ENCODE results near the gene DBNL. TPM values are rescaled to one million over a fixed set of nuclear protein-coding genes. Genes with fewer than 3 reads are reported as not detected.

Gene DBNL
- total RNA-seq, 8 experiments from 2014 or later: 37.3 to 99.0 (median 70.9) TPM

DNA sequence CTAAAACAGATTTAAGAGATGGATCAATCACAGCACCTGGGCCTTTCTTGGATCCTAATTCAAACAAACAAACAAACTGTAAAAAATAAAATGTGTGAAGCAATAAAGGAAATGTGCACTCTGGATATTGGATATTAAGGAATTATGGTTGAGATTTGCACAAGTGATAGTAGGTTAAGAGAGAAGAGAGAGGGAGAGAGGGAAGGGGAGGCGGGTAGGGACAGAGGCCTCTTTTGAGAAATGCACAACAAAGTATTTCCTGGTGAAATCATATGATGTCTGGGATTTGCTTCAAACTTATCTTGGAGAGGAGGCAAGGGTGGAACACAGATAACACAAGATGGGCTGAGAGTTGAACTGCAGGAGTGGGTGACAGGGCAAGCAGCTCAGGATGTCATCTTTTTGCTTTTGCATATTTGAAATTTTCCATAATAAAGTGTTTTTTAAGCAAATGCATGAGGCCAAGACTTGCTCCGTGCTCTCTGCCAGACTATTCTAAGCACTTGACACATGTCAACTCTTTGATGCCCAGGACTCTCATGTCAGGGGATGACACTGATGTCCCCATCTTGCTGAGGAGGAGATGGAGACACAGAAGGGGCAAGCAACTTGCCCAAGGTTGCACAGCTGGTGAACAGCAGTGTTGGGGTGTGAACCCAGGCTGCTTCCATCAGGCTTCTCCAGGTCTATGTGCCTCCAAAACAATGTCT is 50.5 kb downstream of the DBNL start:
- Histone ChIP-seq H3K4me3 (no peak overlapping the region), H3K4me1 (replicated peaks in 1 of 2) (no peaks in the 10 kb centered on the region), H3K27ac (no peak overlapping the region)
- ATAC-seq (replicated peaks in 6 of 8): peak in 1 of 8 experiments; percentile 72
- 0 to 80% (median 40%) methylated on average over 1 to 2 of the region's 2 CpGs; no CpG with 5 or more reads in 3 of the 10 experiments for WGBS, 10 experiments
- in situ Hi-C loops (cut with MboI; ENCODE audit: low pct_unique_long_range_greater_than_20kb in 2 of 9, low sequenced_read_pairs in 9 of 9, unreplicated experiment in 9 of 9): no loop called here

DNA sequence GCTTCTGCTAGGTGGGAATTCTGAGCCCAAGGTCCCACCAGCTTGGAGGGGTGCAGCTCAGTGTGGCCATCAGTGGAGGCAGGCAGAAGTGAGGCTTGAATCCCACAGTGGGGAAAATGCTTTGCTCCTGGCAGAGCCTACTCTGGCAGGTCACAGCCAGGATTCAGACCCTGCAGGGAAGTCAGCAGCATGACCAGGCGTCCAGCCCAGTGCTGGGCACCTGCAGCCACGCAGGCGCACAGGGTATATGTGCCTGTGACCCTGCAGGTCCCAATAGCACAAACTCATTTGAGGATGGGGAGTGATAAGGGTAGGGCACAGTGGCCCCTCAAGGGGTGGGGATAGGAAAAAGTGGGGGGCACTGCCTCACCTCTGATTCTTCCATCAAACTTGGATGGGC is 51.3 kb downstream of the DBNL start:
- no CpG with 5 or more reads among the region's 3 CpGs for WGBS, 10 experiments
- Histone ChIP-seq H3K4me3 (no peak overlapping the region), H3K27ac (no peak overlapping the region), H3K4me1 (replicated peaks in 1 of 2) (peaks cover 3 to 4% of the 10 kb centered on the region in 2 donors)
- ATAC-seq (replicated peaks in 6 of 8): no peak
- in situ Hi-C loops (cut with MboI; ENCODE audit: low pct_unique_long_range_greater_than_20kb in 2 of 9, low sequenced_read_pairs in 9 of 9, unreplicated experiment in 9 of 9): no loop called here

DNA sequence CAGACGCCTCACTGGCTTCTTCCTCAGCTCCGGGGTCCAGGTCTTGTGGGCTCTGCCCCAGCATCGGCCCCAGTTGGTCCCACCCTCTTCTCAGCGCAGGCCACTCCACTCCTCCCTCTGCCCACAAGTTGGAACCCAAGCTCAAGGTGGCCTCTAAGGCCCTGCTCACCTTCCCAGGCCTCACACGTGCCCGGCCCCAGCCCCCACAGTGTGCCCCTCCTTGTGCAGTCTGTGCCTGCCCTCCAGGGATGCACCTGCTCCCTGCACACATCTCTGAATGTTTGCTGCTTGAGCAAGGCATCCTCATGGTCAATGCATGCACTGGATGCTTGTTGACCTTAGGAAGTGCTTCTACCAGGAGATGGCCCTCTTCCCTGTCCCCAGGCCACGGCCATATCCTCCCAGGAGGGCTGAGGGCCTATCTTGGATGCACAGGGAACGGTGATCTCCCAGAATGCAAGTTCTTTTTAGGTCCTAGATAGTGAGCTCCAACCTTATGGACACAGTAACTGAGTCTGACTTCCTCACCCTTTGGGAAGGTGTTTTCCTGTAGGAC is 51.9 kb downstream of the DBNL start:
- in situ Hi-C loops (cut with MboI; ENCODE audit: low pct_unique_long_range_greater_than_20kb in 2 of 9, low sequenced_read_pairs in 9 of 9, unreplicated experiment in 9 of 9): no loop called here
- no peak overlapping the region for H3K27ac ChIP-seq
- 0 to 80% (median 79%) methylated on average over 1 to 4 of the region's 8 CpGs; no CpG with 5 or more reads in 5 of the 10 experiments for WGBS, 10 experiments

DNA sequence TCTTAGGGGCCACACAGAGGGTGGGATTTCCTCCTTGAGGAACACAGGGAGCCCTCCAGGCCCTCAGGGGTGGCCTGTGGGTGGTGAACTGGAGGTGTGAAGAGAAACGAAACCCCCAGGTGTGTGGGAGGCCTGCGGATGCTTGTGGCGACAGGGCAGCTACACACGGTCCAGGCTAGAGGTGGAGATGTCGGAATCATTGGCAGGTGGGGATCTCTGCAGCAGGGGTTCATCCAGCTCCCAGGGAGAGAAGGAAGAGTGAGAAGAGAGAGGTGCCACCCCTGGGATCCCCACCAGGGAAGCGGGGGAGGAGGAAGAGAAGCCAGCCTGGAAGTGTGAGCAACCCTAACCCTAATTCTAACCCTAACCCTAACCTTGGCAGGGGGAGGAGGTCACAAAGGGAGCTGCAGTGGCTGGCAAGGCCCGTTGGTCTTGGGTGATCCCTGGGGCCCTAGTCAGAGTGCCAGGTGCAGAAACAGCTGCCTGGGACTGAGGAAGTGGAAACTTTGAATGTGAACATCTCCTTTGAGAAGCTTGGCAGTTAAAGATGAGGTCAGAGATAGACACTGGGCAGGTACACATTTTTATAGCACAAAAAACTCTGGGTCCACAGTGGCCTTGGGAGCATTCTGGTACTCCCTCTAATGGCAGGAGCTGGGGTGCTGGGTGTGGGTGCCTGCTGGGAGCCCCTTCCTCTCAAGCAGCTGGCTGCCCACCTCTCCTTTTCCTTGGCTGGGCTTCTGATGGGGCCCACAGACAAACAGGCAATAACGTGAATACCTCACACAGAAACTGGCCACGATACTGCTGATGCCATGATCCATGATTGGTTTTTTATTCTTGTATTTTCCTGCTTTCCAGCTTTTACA is 52.8 kb downstream of the DBNL start:
- H3K4me1 ChIP-seq (replicated peaks in 1 of 2): peaks cover 4% of the 10 kb centered on the region in 2 donors
- ATAC-seq (replicated peaks in 6 of 8): no peak
- in situ Hi-C loops (cut with MboI; ENCODE audit: low pct_unique_long_range_greater_than_20kb in 2 of 9, low sequenced_read_pairs in 9 of 9, unreplicated experiment in 9 of 9): no loop called here
- WGBS, 10 experiments: 58 to 100% (median 82%) methylated on average over 1 to 6 of the region's 9 CpGs; no CpG with 5 or more reads in 1 of the 10 experiments
- no peak overlapping the region for H3K4me3 ChIP-seq
- H3K27ac ChIP-seq: no peak overlapping the region

More for the DNA sequence above, 51.9 kb downstream of the DBNL start:
- ATAC-seq (replicated peaks in 6 of 8): peak in 1 of 8 experiments; percentile 7
- Histone ChIP-seq H3K4me3 (no peak overlapping the region), H3K4me1 (replicated peaks in 1 of 2) (peaks cover 4% of the 10 kb centered on the region in 2 donors)

DNA sequence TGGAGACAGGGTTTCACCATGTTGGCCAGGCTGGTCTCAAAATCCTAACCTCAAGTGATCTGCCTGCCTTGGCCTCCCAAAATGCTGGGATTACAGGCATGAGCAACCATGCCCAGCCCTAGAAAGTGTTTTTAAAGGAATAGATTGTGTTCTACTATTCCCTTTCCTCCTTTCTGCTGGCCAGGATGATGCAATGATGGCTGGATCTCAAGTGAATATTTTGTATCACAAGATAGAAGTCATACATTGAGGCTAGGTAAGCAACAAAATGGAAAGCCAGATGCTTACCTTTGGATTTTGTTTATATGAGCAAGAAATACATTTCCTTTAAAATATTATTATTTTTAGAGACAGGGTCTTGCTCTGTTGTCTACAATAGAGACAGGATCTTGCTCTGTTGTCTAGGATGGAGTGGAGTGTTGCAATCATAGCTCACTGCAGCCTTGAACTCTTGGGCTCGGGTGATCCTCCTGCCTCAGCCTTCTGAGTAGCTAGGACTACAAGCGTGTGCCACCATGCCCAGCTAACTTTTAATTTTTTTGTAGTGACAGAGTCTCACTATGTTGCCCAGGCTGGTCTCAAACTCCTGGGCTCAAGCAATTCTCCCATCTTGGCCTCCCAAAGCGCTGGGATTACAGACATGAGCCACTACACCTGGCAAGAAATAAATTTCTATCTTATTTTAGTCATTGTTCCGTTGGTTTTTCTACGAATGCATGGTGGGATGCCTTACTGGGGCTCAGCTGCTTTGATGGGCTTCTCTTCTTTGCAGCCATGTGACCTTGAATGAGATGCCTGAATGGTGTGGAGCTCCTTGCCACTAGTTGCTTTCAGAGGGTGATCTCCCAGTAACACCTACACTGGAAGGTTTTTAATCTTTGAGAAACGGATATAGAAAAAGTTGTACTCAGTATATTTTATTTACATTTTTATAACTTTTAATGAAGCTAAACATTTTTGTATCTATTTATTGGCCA is 53.9 kb downstream of the DBNL start:
- H3K4me1 ChIP-seq (replicated peaks in 1 of 2): peaks cover 4% of the 10 kb centered on the region in 2 donors
- H3K4me3 ChIP-seq: no peak overlapping the region
- WGBS, 10 experiments: 79 to 100% (median 88%) methylated on average over 1 to 6 of the region's 6 CpGs; no CpG with 5 or more reads in 2 of the 10 experiments
- in situ Hi-C loops (cut with MboI; ENCODE audit: low pct_unique_long_range_greater_than_20kb in 2 of 9, low sequenced_read_pairs in 9 of 9, unreplicated experiment in 9 of 9): no loop called here
- no peak overlapping the region for H3K27ac ChIP-seq
- ATAC-seq (replicated peaks in 6 of 8): no peak

DNA sequence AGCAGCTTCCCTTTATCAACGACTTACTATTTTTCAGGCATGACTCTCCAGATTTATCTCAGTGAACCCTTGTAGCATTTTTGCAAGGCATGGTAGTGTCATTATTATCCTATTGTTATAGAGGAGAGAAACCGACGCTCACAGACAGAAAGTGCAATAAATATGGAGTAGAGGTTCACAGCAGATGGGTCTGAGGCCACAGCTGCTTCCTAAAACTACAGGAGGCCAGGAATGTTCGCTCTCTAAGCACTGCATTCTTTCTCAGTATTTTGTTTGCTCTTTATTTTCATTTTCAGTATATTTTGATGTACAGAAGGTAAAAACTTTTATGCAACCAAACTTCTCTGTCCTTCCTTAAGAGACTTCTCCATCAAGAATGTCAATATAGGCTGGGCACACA is 55.2 kb downstream of the DBNL start:
- H3K27ac ChIP-seq: no peak overlapping the region

DNA sequence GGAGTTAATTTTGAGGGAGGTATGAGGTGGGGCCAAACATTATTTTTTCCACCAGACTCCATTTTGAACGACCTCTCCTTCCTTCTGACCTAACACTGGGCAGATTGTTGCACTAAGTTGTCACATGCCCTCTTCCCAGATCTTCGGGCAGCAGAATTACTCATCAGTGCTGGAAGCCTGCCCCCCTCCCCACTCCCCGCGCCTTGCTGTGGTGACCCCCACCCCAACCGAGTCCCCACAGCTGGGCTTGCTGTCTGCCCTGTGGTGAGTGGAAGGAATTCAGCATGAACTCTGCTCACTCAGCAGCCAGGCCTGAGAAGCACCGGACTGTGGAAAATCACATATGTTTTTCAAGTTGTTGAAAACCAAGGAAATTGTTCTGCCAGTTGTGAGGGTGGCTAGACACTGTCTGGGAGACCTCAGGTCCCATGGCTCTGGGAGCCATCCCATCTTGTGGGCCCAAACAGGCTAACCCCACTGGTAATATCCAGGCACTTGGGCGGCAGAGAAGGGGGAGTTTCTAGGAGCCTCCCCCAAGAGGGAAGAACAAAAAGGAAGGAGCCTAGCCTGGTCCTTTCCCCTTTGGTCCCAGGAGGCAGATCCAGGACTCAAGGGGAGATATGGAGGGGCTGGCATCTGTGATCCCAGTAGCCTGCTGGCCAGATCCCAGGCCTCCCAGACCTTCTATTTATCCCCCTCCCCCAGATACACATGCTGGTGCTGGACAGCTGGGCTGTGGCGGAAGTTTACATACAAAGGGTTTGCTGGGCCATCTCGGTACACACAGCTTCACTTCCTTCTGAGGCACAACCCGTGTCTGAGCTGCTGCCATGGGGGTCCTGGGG is 56.2 kb downstream of the DBNL start:
- no peak overlapping the region for H3K4me3 ChIP-seq
- no peak overlapping the region for H3K27ac ChIP-seq
- H3K4me1 ChIP-seq (replicated peaks in 1 of 2): peaks cover 12 to 17% of the 10 kb centered on the region in 2 donors
- in situ Hi-C loops (cut with MboI; ENCODE audit: low pct_unique_long_range_greater_than_20kb in 2 of 9, low sequenced_read_pairs in 9 of 9, unreplicated experiment in 9 of 9): no loop called here
- peak in 7 of 8 experiments; percentile 5 to 56 (median 42) for ATAC-seq (replicated peaks in 6 of 8)
- 8 to 64% (median 30%) methylated on average over 1 to 4 of the region's 10 CpGs; no CpG with 5 or more reads in 6 of the 10 experiments for WGBS, 10 experiments

More for the DNA sequence above, 55.2 kb downstream of the DBNL start:
- in situ Hi-C loops (cut with MboI; ENCODE audit: low pct_unique_long_range_greater_than_20kb in 2 of 9, low sequenced_read_pairs in 9 of 9, unreplicated experiment in 9 of 9): no loop called here
- ATAC-seq (replicated peaks in 6 of 8): no peak
- WGBS, 10 experiments: 38 to 100% (median 62%) methylated on average over 1 to 4 of the region's 4 CpGs; no CpG with 5 or more reads in 1 of the 10 experiments
- peaks cover 4 to 7% of the 10 kb centered on the region in 2 donors for H3K4me1 ChIP-seq (replicated peaks in 1 of 2)
- H3K4me3 ChIP-seq: no peak overlapping the region

DNA sequence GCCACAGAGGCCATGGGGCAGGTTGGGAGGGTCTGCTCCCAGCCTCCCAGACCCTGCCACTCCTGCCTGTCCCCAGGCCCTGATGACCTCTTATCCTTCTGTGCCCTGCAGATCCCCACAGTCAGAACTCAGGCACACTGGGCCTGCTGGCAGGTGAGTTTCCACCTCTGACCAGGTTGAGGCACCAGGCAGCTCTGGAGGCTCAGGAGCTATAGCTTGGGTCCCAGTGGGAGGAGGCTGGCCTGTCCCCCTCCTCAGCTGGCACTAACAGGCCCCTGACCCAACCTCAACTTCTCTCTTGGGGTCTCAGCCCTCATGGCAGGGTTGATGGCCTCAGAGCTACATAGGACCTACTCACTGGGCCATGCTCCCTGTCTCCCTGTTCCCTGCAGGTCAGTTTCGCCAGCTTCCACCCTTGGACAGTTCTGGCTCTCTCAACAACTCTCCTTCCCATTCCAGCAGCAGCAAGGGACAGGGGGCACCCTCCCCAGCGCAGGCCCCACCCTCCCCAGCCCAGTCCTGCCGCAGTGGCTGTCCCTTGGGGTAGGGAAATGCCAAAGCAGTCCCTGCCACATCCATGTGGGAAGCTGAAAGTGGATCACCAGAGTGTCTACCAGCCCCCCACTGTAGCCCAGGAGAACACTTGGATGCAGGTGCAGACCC is 56.9 kb downstream of the DBNL start:
- WGBS, 10 experiments: no CpG with 5 or more reads among the region's 3 CpGs
- Histone ChIP-seq H3K4me1 (replicated peaks in 1 of 2) (peaks cover 18 to 23% of the 10 kb centered on the region in 2 donors), H3K4me3 (no peak overlapping the region), H3K27ac (no peak overlapping the region)
- no peak for ATAC-seq (replicated peaks in 6 of 8)
- in situ Hi-C loops (cut with MboI; ENCODE audit: low pct_unique_long_range_greater_than_20kb in 2 of 9, low sequenced_read_pairs in 9 of 9, unreplicated experiment in 9 of 9): no loop called here

DNA sequence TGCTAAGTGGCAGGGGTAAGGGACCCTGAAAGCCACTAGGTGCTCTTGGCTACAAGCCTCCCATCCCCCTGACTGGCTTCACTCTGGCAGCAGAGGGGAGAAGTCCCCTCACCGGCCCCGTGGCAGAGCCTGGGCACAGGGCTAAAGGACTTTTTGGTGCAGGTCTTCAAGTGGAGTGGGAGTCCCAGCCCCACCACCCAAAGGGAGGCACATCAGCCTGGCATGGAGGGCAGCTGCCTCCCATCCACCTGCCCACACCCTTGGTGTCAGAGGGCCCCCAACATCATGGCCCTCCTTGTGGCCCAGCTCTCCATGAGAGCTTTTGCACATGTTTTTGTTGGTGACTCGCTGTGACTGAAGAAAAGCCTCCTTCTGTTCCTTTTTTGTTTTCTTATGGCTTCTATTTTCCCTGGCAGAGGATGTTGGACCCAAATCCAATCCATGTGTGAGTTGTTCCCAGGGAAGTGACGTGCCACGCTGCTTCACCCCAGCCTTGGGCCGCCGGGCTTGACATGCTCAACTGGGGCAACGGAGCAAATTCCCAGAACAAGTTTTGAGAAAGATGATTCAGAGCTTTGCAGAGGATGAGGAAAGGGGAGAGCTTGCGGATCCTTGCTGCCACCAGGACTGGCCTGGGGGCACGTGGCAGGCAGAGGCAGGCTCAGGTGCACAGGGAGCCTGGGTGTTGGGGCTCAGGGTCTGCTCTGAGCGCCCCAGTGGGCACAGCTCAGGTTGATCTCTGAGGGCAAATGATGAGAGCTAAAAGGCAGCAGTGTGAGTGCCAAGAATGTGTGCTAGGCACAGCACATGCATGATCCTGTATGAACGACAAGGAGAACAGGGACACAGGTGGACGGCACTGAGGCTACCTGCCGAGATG is 57.7 kb downstream of the DBNL start:
- no peak for ATAC-seq (replicated peaks in 6 of 8)
- 14 to 90% (median 80%) methylated on average over 1 to 5 of the region's 14 CpGs; no CpG with 5 or more reads in 3 of the 10 experiments for WGBS, 10 experiments
- in situ Hi-C loops (cut with MboI; ENCODE audit: low pct_unique_long_range_greater_than_20kb in 2 of 9, low sequenced_read_pairs in 9 of 9, unreplicated experiment in 9 of 9): no loop called here
- Histone ChIP-seq H3K27ac (no peak overlapping the region), H3K4me1 (replicated peaks in 1 of 2) (peaks cover 18 to 23% of the 10 kb centered on the region in 2 donors), H3K4me3 (no peak overlapping the region)

DNA sequence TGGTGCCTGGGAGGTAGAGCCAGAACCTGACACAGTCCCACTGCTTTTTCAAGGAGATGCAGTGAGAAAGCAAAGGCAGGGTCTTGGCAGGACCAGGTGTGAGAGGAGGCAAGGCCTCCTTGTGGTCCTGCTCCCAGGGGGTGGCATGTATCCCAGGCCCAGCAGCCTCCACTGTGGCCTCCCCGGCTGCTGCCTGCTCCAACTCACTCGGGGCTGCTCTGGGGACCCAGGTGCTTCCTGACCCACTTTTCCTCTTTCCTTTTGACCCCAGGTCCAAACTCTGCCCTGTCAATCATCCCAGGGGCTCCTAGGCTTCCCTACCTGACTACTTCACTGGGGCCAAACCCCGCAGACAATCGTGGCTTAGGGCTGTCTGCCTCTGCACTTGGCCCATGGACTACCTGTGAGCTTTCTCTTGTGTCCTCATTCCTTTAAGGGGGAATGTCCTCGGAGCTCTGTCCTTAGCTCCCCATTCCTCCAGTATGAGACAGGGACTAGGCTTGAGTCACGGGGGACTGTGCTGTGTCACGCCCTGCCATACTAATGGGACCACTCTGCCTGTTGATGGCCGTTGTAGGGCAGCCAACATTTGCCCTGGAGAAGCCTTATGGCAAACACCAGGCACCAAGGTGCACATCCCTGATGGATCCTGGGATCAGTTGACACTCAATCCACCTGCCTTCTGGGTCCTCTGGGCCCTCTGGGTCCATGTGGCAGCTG is 58.5 kb downstream of the DBNL start:
- WGBS, 10 experiments: 72 to 100% (median 86%) methylated on average over 1 to 5 of the region's 8 CpGs; no CpG with 5 or more reads in 5 of the 10 experiments
- peaks cover 18 to 23% of the 10 kb centered on the region in 2 donors for H3K4me1 ChIP-seq (replicated peaks in 1 of 2)
- in situ Hi-C loops (cut with MboI; ENCODE audit: low pct_unique_long_range_greater_than_20kb in 2 of 9, low sequenced_read_pairs in 9 of 9, unreplicated experiment in 9 of 9): no loop called here
- no peak overlapping the region for H3K4me3 ChIP-seq
- ATAC-seq (replicated peaks in 6 of 8): no peak
- no peak overlapping the region for H3K27ac ChIP-seq
